ENCODE results near the gene WDR1. TPM values are rescaled to one million over a fixed set of nuclear protein-coding genes. Genes with fewer than 3 reads are reported as not detected.

The WDR1 gene
- total RNA-seq, 1 experiment from 2014 or later, result 227 TPM

DNA sequence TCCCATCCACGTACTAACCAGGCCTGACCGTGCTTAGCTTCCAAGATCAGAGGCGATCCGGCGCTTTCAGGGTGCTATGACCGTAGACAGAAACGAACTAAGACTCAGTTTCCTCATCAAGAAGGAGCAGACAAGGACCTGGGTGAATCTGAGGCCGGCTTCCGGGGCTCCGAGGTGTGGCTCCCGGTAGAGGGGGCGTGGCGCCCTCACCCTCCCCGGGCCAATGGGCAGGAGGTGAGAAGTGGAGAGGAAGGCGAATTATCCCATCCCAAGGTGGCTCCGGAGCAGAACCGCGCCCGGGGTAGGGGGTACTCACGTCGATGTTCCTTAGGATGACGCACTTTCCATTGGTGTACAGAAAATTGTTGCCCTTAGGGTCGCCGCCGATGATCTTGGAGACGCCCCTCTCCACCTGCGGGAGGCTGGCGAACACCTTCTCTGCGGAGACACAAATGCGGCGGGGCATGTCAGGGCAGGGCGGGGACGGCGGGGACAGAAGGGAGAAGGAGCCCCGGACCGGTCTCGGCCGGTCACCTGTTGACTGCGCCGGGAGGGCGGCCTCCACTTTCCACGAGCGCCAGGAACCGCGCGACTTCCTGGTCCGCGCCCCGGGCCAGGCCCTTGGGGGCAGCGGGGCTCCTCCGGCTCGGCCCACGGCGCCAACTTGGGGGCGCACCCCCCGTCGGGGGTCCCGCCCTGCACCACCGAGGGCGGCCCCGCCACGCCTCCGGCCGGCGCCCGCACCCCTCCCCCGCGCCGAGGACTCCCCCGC, 616 bp downstream of the WDR1 start:
- H3K4me1 ChIP-seq (ENCODE audit: insufficient read depth, low read length, poor library complexity, severe bottlenecking), result peaks cover 8% of the 10 kb centered on the region
- BruUV-seq (replicated peaks), result no TSS peak
- ChIA-PET CTCF (no interaction called here), POLR2A (ENCODE audit: low non-redundant PET) (no interaction called here)
- TF ChIP-seq, protein P1, sequence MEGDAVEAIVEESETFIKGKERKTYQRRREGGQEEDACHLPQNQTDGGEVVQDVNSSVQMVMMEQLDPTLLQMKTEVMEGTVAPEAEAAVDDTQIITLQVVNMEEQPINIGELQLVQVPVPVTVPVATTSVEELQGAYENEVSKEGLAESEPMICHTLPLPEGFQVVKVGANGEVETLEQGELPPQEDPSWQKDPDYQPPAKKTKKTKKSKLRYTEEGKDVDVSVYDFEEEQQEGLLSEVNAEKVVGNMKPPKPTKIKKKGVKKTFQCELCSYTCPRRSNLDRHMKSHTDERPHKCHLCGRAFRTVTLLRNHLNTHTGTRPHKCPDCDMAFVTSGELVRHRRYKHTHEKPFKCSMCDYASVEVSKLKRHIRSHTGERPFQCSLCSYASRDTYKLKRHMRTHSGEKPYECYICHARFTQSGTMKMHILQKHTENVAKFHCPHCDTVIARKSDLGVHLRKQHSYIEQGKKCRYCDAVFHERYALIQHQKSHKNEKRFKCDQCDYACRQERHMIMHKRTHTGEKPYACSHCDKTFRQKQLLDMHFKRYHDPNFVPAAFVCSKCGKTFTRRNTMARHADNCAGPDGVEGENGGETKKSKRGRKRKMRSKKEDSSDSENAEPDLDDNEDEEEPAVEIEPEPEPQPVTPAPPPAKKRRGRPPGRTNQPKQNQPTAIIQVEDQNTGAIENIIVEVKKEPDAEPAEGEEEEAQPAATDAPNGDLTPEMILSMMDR (conservative IDR thresholded peaks at IDR 0.05; ENCODE audit: low read depth, low read length), result no peak
- no peak for TF ChIP-seq EZH2 (IDR thresholded peaks at IDR 0.05; ENCODE audit: borderline replicate concordance, low read depth, low read length, poor library complexity, severe bottlenecking)
- H3K36me3 ChIP-seq (ENCODE audit: insufficient read depth, low read length, poor library complexity, severe bottlenecking), result peaks cover 40% of the 10 kb centered on the region
- peak overlapping the region; percentile 96 for H3K27ac ChIP-seq (ENCODE audit: low read depth, low read length, poor library complexity, severe bottlenecking)
- DNase-seq (ENCODE audit: low spot score), result peak; percentile 39
- no peaks in the 10 kb centered on the region for H3K9me3 ChIP-seq (ENCODE audit: low read depth, low read length, poor library complexity, severe bottlenecking)
- H3K4me3 ChIP-seq (ENCODE audit: low read depth, low read length, poor library complexity, severe bottlenecking), result peak overlapping the region; percentile 66
- no peaks in the 10 kb centered on the region for H3K27me3 ChIP-seq (replicated peaks; ENCODE audit: insufficient read depth, low read depth, low read length, poor library complexity)
- intact Hi-C loops (cut with micrococcal nuclease; ENCODE audit: unreplicated experiment), result no loop called here

- H3K27me3 ChIP-seq (replicated peaks; ENCODE audit: insufficient read depth, low read depth, low read length, poor library complexity), result no peaks in the 10 kb centered on the region
- ChIA-PET POLR2A (ENCODE audit: low non-redundant PET) (no interaction called here), CTCF (no interaction called here)
- peak overlapping the region; percentile 66 for H3K4me3 ChIP-seq (ENCODE audit: low read depth, low read length, poor library complexity, severe bottlenecking)
- TF ChIP-seq, protein P1 (conservative IDR thresholded peaks at IDR 0.05; ENCODE audit: low read depth, low read length), result no peak
- TF ChIP-seq EZH2 (IDR thresholded peaks at IDR 0.05; ENCODE audit: borderline replicate concordance, low read depth, low read length, poor library complexity, severe bottlenecking), result no peak
- peaks cover 40% of the 10 kb centered on the region for H3K36me3 ChIP-seq (ENCODE audit: insufficient read depth, low read length, poor library complexity, severe bottlenecking)
- no peak for DNase-seq (ENCODE audit: low spot score)
- intact Hi-C loops (cut with micrococcal nuclease; ENCODE audit: unreplicated experiment), result no loop called here
- H3K27ac ChIP-seq (ENCODE audit: low read depth, low read length, poor library complexity, severe bottlenecking), result peak overlapping the region; percentile 96
- BruUV-seq (replicated peaks), result TSS peak; percentile 36
- peaks cover 8% of the 10 kb centered on the region for H3K4me1 ChIP-seq (ENCODE audit: insufficient read depth, low read length, poor library complexity, severe bottlenecking)
- no peaks in the 10 kb centered on the region for H3K9me3 ChIP-seq (ENCODE audit: low read depth, low read length, poor library complexity, severe bottlenecking)
These were observed 1.3 kb downstream of the WDR1 start for GRCh38 chr4:10115271-10115796.

- Histone ChIP-seq H3K4me3 (ENCODE audit: low read depth, low read length, poor library complexity, severe bottlenecking) (no peak overlapping the region), H3K9me3 (ENCODE audit: low read depth, low read length, poor library complexity, severe bottlenecking) (no peaks in the 10 kb centered on the region), H3K27me3 (replicated peaks; ENCODE audit: insufficient read depth, low read depth, low read length, poor library complexity) (no peaks in the 10 kb centered on the region), H3K4me1 (ENCODE audit: insufficient read depth, low read length, poor library complexity, severe bottlenecking) (peaks cover 8% of the 10 kb centered on the region), H3K36me3 (ENCODE audit: insufficient read depth, low read length, poor library complexity, severe bottlenecking) (peaks cover 40% of the 10 kb centered on the region), H3K27ac (ENCODE audit: low read depth, low read length, poor library complexity, severe bottlenecking) (no peak overlapping the region)
- ChIA-PET CTCF (no interaction called here), POLR2A (ENCODE audit: low non-redundant PET) (no interaction called here)
- no peak for DNase-seq (ENCODE audit: low spot score)
- no peak for TF ChIP-seq EZH2 (IDR thresholded peaks at IDR 0.05; ENCODE audit: borderline replicate concordance, low read depth, low read length, poor library complexity, severe bottlenecking)
- TF ChIP-seq, protein P1 (conservative IDR thresholded peaks at IDR 0.05; ENCODE audit: low read depth, low read length), result no peak
- intact Hi-C loops (cut with micrococcal nuclease; ENCODE audit: unreplicated experiment), result no loop called here
- BruUV-seq (replicated peaks), result no TSS peak
These were observed 2.0 kb downstream of the WDR1 start for GRCh38 chr4:10114607-10115006.
